Ovary (tissue), 3 donors: ENCODE data around the gene POLR3C.

Source experiments
- EP300 ChIP-seq: sonication (generic); formaldehyde crosslinking; IDR thresholded peaks from one replicate; pipeline ENCODE4 v1.6.1; 2017; ENCODE audit warnings: antibody characterized with exemption
- POLR2A ChIP-seq: fragments of 450-650 bp; IDR thresholded peaks from one replicate; pipeline ENCODE4 v1.6.1; 2017; ENCODE audit warnings: antibody characterized with exemption, mild to moderate bottlenecking, moderate library complexity
- TF ChIP-seq, protein P1 (sequence below), 3 donors: fragments of 450-650 bp in 2 of 3; fragments of 200-600 bp in 1 of 3; IDR thresholded peaks; one replicate each; pipeline versions ENCODE4 v1.5.1 to v1.8.0; 2016 to 2022; ENCODE audit warnings: antibody characterized with exemption in 3 of 3, mild to moderate bottlenecking in 1 of 3
- donor health status: DM: no; HTN: no; CAD: no.

GRCh38 chr1:145874646-145875045 lies 50.6 kb downstream of the POLR3C start:
- TF ChIP-seq, protein P1, sequence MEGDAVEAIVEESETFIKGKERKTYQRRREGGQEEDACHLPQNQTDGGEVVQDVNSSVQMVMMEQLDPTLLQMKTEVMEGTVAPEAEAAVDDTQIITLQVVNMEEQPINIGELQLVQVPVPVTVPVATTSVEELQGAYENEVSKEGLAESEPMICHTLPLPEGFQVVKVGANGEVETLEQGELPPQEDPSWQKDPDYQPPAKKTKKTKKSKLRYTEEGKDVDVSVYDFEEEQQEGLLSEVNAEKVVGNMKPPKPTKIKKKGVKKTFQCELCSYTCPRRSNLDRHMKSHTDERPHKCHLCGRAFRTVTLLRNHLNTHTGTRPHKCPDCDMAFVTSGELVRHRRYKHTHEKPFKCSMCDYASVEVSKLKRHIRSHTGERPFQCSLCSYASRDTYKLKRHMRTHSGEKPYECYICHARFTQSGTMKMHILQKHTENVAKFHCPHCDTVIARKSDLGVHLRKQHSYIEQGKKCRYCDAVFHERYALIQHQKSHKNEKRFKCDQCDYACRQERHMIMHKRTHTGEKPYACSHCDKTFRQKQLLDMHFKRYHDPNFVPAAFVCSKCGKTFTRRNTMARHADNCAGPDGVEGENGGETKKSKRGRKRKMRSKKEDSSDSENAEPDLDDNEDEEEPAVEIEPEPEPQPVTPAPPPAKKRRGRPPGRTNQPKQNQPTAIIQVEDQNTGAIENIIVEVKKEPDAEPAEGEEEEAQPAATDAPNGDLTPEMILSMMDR (IDR thresholded peaks at IDR 0.05), result no peak
- TF ChIP-seq POLR2A, result no peak
- no peak for TF ChIP-seq EP300
